NCI-H1694 (cell line): ENCODE measurements around the gene POLDIP2.

ENCODE experiments used
- DNase-seq: peaks from one replicate; lab custom pipeline; 2025; lab: John Stamatoyannopoulos, UW

The POLDIP2 gene

GRCh38 chr17:28317099-28317965 lies 40.0 kb downstream of the POLDIP2 start:
- DNase-seq, result no peak

GRCh38 chr17:28315846-28316705 lies 41.3 kb downstream of the POLDIP2 start:
- no peak for DNase-seq

- DNase-seq, result no peak
These were observed 43.5 kb downstream of the POLDIP2 start for GRCh38 chr17:28313841-28314240.

GRCh38 chr17:28306954-28307401 lies 50.3 kb downstream of the POLDIP2 start:
- DNase-seq, result no peak

- no peak for DNase-seq
These were observed 58.9 kb downstream of the POLDIP2 start for GRCh38 chr17:28298449-28298848.
